Retinal pigment epithelial cell (primary cell): Measurements from ENCODE around the gene RYR2.

Experiments used
- DNase-seq: peaks from one replicate; pipeline ENCODE4 v3.0.0-alpha.2; 2010; ENCODE audit warnings: low read depth
- H3K4me3 ChIP-seq: 2 replicates; pipeline ENCODE4 v1.5.1; 2011; ENCODE audit warnings: mild to moderate bottlenecking, low read length, control low read depth, moderate library complexity
- CTCF ChIP-seq: conservative IDR thresholded peaks from 2 replicates; pipeline ENCODE4 v1.5.1; 2011; ENCODE audit warnings: low read depth, low read length, control low read depth, inconsistent platforms

RYR2 gene

GRCh38 chr1:237795558-237795957 is 753.6 kb downstream of the RYR2 start:
- no peak for DNase-seq
- H3K4me3 ChIP-seq: no peak overlapping the region
- no peak for TF ChIP-seq CTCF

GRCh38 chr1:237799762-237800474 is 757.9 kb downstream of the RYR2 start:
- no peak overlapping the region for H3K4me3 ChIP-seq
- peak; percentile 32 for TF ChIP-seq CTCF
- DNase-seq: no peak

- no peak for TF ChIP-seq CTCF
- no peak overlapping the region for H3K4me3 ChIP-seq
- no peak for DNase-seq
These were observed 762.5 kb downstream of the RYR2 start for GRCh38 chr1:237804516-237804915.

GRCh38 chr1:237809099-237809498 is 767.1 kb downstream of the RYR2 start:
- H3K4me3 ChIP-seq: no peak overlapping the region
- DNase-seq: no peak
- TF ChIP-seq CTCF: no peak

- no peak overlapping the region for H3K4me3 ChIP-seq
- no peak for TF ChIP-seq CTCF
- DNase-seq: no peak
These were observed 769.6 kb downstream of the RYR2 start for GRCh38 chr1:237811633-237812032.

- H3K4me3 ChIP-seq: no peak overlapping the region
- TF ChIP-seq CTCF: no peak
- no peak for DNase-seq
These were observed 770.1 kb downstream of the RYR2 start for GRCh38 chr1:237812061-237812460.

- DNase-seq: no peak
- no peak overlapping the region for H3K4me3 ChIP-seq
- peak; percentile 72 for TF ChIP-seq CTCF
These were observed 772.4 kb downstream of the RYR2 start for GRCh38 chr1:237814319-237814924.
